ENCODE data around the gene C5orf52. TPM values are rescaled to one million over a fixed set of nuclear protein-coding genes. Genes with fewer than 3 reads are reported as not detected.
"Not testable (repeated sequence)": the region's sequence is repeated elsewhere in the genome, so short reads cannot be mapped to it uniquely, and the experiment has no call there.

Gene C5orf52
- total and polyA plus RNA-seq, 5 donors, result not detected

DNA sequence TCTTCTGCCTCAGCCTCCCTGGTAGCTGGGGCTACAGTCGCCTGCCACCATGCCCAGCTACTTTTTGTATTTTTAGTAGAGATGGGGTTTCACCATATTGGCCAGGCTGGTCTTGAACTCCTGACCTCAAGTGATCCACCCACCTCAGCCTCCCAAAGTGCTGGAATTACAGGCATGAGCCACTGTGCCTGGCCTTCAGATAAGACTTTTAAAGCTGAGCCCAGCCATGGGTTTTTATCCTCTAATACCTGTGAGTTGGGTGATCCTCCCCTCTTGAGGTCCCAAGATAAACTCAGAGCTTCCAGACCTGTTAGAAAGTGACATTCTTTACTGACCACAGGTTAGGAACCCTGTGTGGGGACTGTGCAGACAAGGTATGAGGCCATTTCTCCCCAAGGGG lies 56.5 kb downstream of the C5orf52 start:
- 91% methylated on average over 1 of the region's 1 CpG for WGBS
- H3K27ac ChIP-seq (ENCODE audit: low read length); ATAC-seq; H3K9me3 ChIP-seq (ENCODE audit: control insufficient read depth, low read length); intact Hi-C loops (cut with DNase I); H3K27me3 ChIP-seq (ENCODE audit: control insufficient read depth, insufficient read depth); DNase-seq; H3K4me3 ChIP-seq (ENCODE audit: low read length); H3K4me1 ChIP-seq (ENCODE audit: control insufficient read depth, insufficient read depth, low read length): not testable (repeated sequence)

Other genes with a start within 250 kb of the C5orf52 start
- gene NIPAL4, start 211.3 kb upstream of the C5orf52 start, total RNA-seq, result 1 to 10 TPM in 1 of 4 donors, under 1 TPM in 3; 0.23 to 1.0 (median 0.49) TPM
- 0.16 TPM for gene NIPAL4, start 211.3 kb upstream of the C5orf52 start, polyA plus RNA-seq
- 10 to 100 TPM; 21.7 to 60.2 (median 24.5) TPM for gene ADAM19, start 95.8 kb upstream of the C5orf52 start, total RNA-seq
- gene ADAM19, start 95.8 kb upstream of the C5orf52 start, polyA plus RNA-seq, result 10.5 TPM
- gene SOX30, start 19.1 kb upstream of the C5orf52 start, total RNA-seq, result under 1 TPM; 0.25 to 0.42 (median 0.35) TPM
- 0.41 TPM for gene SOX30, start 19.1 kb upstream of the C5orf52 start, polyA plus RNA-seq
- 10 to 100 TPM in 1 of 4 donors, 1 to 10 TPM in 3; 6.3 to 11.6 (median 7.3) TPM for gene THG1L, start 59.9 kb downstream of the C5orf52 start, total RNA-seq
- 5.4 TPM for gene THG1L, start 59.9 kb downstream of the C5orf52 start, polyA plus RNA-seq
- 1 to 10 TPM; 1.7 to 2.5 (median 1.9) TPM for gene LSM11, start 72.2 kb downstream of the C5orf52 start, total RNA-seq
- 0.84 TPM for gene LSM11, start 72.2 kb downstream of the C5orf52 start, polyA plus RNA-seq
- 10 to 100 TPM; 58.6 to 77.0 (median 61.2) TPM for gene CLINT1, start 187.6 kb downstream of the C5orf52 start, total RNA-seq
- gene CLINT1, start 187.6 kb downstream of the C5orf52 start, polyA plus RNA-seq, result 27.0 TPM

Data from right cardiac atrium (tissue), 5 donors.